Measurements from ENCODE around the gene MAP6D1. TPM values are rescaled to one million over a fixed set of nuclear protein-coding genes. Genes with fewer than 3 reads are reported as not detected.
"Not testable (repeated sequence)": the region's sequence is repeated elsewhere in the genome, so short reads cannot be mapped to it uniquely, and the experiment has no call there.

The MAP6D1 gene
- total and polyA plus RNA-seq, 9 of the 15 experiments (the other 6 are each of a cell fraction or from before 2014, with no cell fraction given), result 0.16 to 1.5 (median 0.44) TPM; not detected in 3

- no peak overlapping the region for H2AFZ ChIP-seq (ENCODE audit: low read depth, low read length)
- no TSS peak for BruUV-seq (replicated peaks)
- TF ChIP-seq CC2D1A (IDR thresholded peaks at IDR 0.05) (no peak), CEBPB (tag; IDR thresholded peaks at IDR 0.05) (no peak), MAFF (IDR thresholded peaks at IDR 0.05; ENCODE audit: low read length) (no peak), E2F6 (IDR thresholded peaks at IDR 0.05; ENCODE audit: borderline replicate concordance in 1 of 2, extremely low read depth in 1 of 2, insufficient read depth in 1 of 2, insufficient read length in 1 of 2, low read depth in 1 of 2, low read length in 1 of 2, poor library complexity in 1 of 2, severe bottlenecking in 1 of 2) (no peak), JUN (IDR thresholded peaks at IDR 0.05; ENCODE audit: borderline replicate concordance, low read depth, low read length) (no peak), JUN (CRISPR knock-in tag; IDR thresholded peaks at IDR 0.05; ENCODE audit: borderline replicate concordance) (no peak), HEY1 (CRISPR knock-in tag; IDR thresholded peaks at IDR 0.05; ENCODE audit: borderline replicate concordance) (no peak)
- ATAC-seq, result no peak
- no peak overlapping the region for H3K9ac ChIP-seq (ENCODE audit: insufficient read depth in 1 of 2, low read depth in 2 of 2, low read length in 2 of 2)
- intact Hi-C loops (cut with micrococcal nuclease), result no loop called here
- H3K4me3 ChIP-seq, result no peak overlapping the region
- CTCF ChIA-PET (ENCODE audit: low intra/inter-chr PET ratio), result no interaction called here
- H3K36me3 ChIP-seq (ENCODE audit: control insufficient read depth, insufficient read depth, low read length), result peaks cover 67% of the 10 kb centered on the region
- H4K20me1 ChIP-seq (replicated peaks; ENCODE audit: control insufficient read depth, insufficient read depth, low read length), result no peaks in the 10 kb centered on the region
- WGBS (ENCODE audit: insufficient coverage, low coverage, missing lambda C conversion rate), result 77% methylated on average over 4 of the region's 4 CpGs
- H3K4me1 ChIP-seq (replicated peaks in 1 of 2; ENCODE audit: control insufficient read depth in 2 of 2, insufficient read depth in 2 of 2, low read length in 2 of 2), result peaks cover 0 to 6% of the 10 kb centered on the region in 2 experiments; a peak in 3 of 5 replicates
- no peak overlapping the region for H3K4me2 ChIP-seq (ENCODE audit: insufficient read depth, low read length)
- no peak overlapping the region for H3K27ac ChIP-seq (ENCODE audit: extremely low read depth, low read depth, low read length)
- no peak for DNase-seq (ENCODE audit: extremely low read depth in 1 of 4, low spot score in 3 of 4)
- FAIRE-seq, result no peak
- H3K27me3 ChIP-seq (ENCODE audit: control insufficient read depth in 2 of 2, insufficient read depth in 2 of 2, low read length in 2 of 2), result no peaks in the 10 kb centered on the region
- no peaks in the 10 kb centered on the region for H3K9me3 ChIP-seq (replicated peaks; ENCODE audit: control insufficient read depth, insufficient read depth, low read depth, low read length)
- in situ Hi-C loops (cut with MboI), result no loop called here
- H3K79me2 ChIP-seq (ENCODE audit: control insufficient read depth, insufficient read depth, low read length), result no peaks in the 10 kb centered on the region
- no peaks in the 10 kb centered on the region for H3K9me1 ChIP-seq (ENCODE audit: control insufficient read depth, insufficient read depth, low read length)
- POLR2A ChIA-PET, result no interaction called here
These were observed 35.6 kb downstream of the MAP6D1 start for GRCh38 chr3:183789826-183790225.

- BruUV-seq (replicated peaks); CTCF ChIA-PET (ENCODE audit: low intra/inter-chr PET ratio): not testable (repeated sequence)
- peaks cover 59% of the 10 kb centered on the region for H3K36me3 ChIP-seq (ENCODE audit: control insufficient read depth, insufficient read depth, low read length)
These were observed 40.9 kb downstream of the MAP6D1 start for GRCh38 chr3:183784503-183784902.

More at GRCh38 chr3:183784503-183784902, 40.9 kb downstream of the MAP6D1 start:
- H3K79me2 ChIP-seq (ENCODE audit: control insufficient read depth, insufficient read depth, low read length); POLR2A ChIA-PET; H4K20me1 ChIP-seq (replicated peaks; ENCODE audit: control insufficient read depth, insufficient read depth, low read length); H3K9me3 ChIP-seq (replicated peaks; ENCODE audit: control insufficient read depth, insufficient read depth, low read depth, low read length); H3K27ac ChIP-seq (ENCODE audit: extremely low read depth, low read depth, low read length); in situ Hi-C loops (cut with MboI); FAIRE-seq; H2AFZ ChIP-seq (ENCODE audit: low read depth, low read length); H3K9me1 ChIP-seq (ENCODE audit: control insufficient read depth, insufficient read depth, low read length); ATAC-seq; H3K9ac ChIP-seq (ENCODE audit: insufficient read depth in 1 of 2, low read depth in 2 of 2, low read length in 2 of 2); H3K27me3 ChIP-seq (ENCODE audit: control insufficient read depth in 2 of 2, insufficient read depth in 2 of 2, low read length in 2 of 2); H3K4me2 ChIP-seq (ENCODE audit: insufficient read depth, low read length); DNase-seq (ENCODE audit: extremely low read depth in 1 of 4, low spot score in 3 of 4); H3K4me3 ChIP-seq; intact Hi-C loops (cut with micrococcal nuclease); H3K4me1 ChIP-seq (replicated peaks in 1 of 2; ENCODE audit: control insufficient read depth in 2 of 2, insufficient read depth in 2 of 2, low read length in 2 of 2): not testable (repeated sequence)
- 99% methylated on average over 10 of the region's 10 CpGs for WGBS (ENCODE audit: insufficient coverage, low coverage, missing lambda C conversion rate)
